Measurements from ENCODE around the gene USO1. TPM values are rescaled to one million over a fixed set of nuclear protein-coding genes. Genes with fewer than 3 reads are reported as not detected.

USO1 gene
- total and polyA plus RNA-seq, 9 of the 15 experiments (the other 6 are each of a cell fraction or from before 2014, with no cell fraction given), result 19.3 to 97.8 (median 48.5) TPM

GRCh38 chr4:75834095-75834771, 109.9 kb downstream of the USO1 start (continued):
- no peak for TF ChIP-seq MNT (conservative IDR thresholded peaks at IDR 0.05)
- TF ChIP-seq L3MBTL2 (IDR thresholded peaks at IDR 0.05), result no peak
- no peak for TF ChIP-seq ZNF518B (CRISPR knock-in tag; IDR thresholded peaks at IDR 0.05)
- no peak for TF ChIP-seq NFE2L1 (tag; IDR thresholded peaks at IDR 0.05; ENCODE audit: borderline replicate concordance, low read depth)
- peak; percentile 59; the same call in 1 of the 2 replicates for TF ChIP-seq ZNF197 (CRISPR knock-in tag; IDR thresholded peaks at IDR 0.05; ENCODE audit: low read depth)
- TF ChIP-seq PHB2 (IDR thresholded peaks at IDR 0.05; ENCODE audit: low read depth), result no peak
- TF ChIP-seq PATZ1 (CRISPR knock-in tag; IDR thresholded peaks at IDR 0.05; ENCODE audit: borderline replicate concordance), result peak; percentile 57; the same call in 1 of the 2 replicates
- no peak for TF ChIP-seq GATAD2A (IDR thresholded peaks at IDR 0.05)
- no peak for TF ChIP-seq ZNF407 (IDR thresholded peaks at IDR 0.05; ENCODE audit: low read depth)
- TF ChIP-seq ESRRB (CRISPR knock-in tag; IDR thresholded peaks at IDR 0.05; ENCODE audit: borderline replicate concordance), result no peak
- no peak for TF ChIP-seq HNRNPL (IDR thresholded peaks at IDR 0.05; ENCODE audit: low read depth, low read length)
